BJ (cell line): Measurements from ENCODE around the gene SCD5. TPM values are rescaled to one million over a fixed set of nuclear protein-coding genes. Genes with fewer than 3 reads are reported as not detected.

ENCODE experiments used
- CTCF ChIA-PET: fragments of 350-600 bp; formaldehyde crosslinking; extraction: SDS; loops from one replicate; lab custom pipeline; 2021; ENCODE audit warnings: antibody characterized with exemption, inconsistent platforms; lab: Yijun Ruan, JAX
- POLR2A ChIA-PET: fragments of 300-600 bp; sonication (Branson Sonifier 250); formaldehyde crosslinking; extraction: SDS; loops from one replicate; lab custom pipeline; 2021; ENCODE audit warnings: antibody characterized with exemption; lab: Charles Lee
- DNase-seq: peaks from one replicate; pipeline ENCODE4 v3.0.0-alpha.2; 2011; ENCODE audit warnings: low read depth
- H3K27me3 ChIP-seq: 2 replicates; pipeline ENCODE4 v1.6.0; 2011; ENCODE audit warnings: low read length; ENCODE audit not compliant: control insufficient read depth, insufficient read depth
- H3K36me3 ChIP-seq: 2 replicates; pipeline ENCODE4 v1.5.1; 2011; ENCODE audit warnings: low read length; ENCODE audit not compliant: control insufficient read depth, insufficient read depth
- H3K4me3 ChIP-seq: 2 replicates; pipeline ENCODE4 v1.5.1; 2011; ENCODE audit warnings: low read depth, mild to moderate bottlenecking, control low read depth, low read length
- CTCF ChIP-seq: IDR thresholded peaks from 2 replicates; pipeline ENCODE4 v1.5.1; 2011; ENCODE audit warnings: low read depth, mild to moderate bottlenecking, control low read depth, inconsistent platforms, low read length, moderate library complexity; ENCODE audit not compliant: insufficient read depth
- polyA plus RNA-seq: library from polyadenylated mRNA; depleted of rRNA; stranded (reverse); fragments of >200 nt; gene quantifications from 2 replicates; pipeline ENCODE4 v1.2.3, GENCODE V29; 2011

The SCD5 gene
- polyA plus RNA-seq, 1 experiment = 32.5 TPM

GRCh38 chr4:82728301-82728700 lies 70.3 kb downstream of the SCD5 start:
- DNase-seq = no peak
- CTCF ChIA-PET = interaction anchor here (0.9 kb wide), 1 partner anchor 11 kb away, joined by 3 read pairs; no protein-coding TSS in a partner anchor
- Histone ChIP-seq H3K27me3 (no peaks in the 10 kb centered on the region), H3K4me3 (no peak overlapping the region), H3K36me3 (no peaks in the 10 kb centered on the region)
- no peak for TF ChIP-seq CTCF
- POLR2A ChIA-PET = no interaction called here

GRCh38 chr4:82726596-82726995 lies 72.0 kb downstream of the SCD5 start:
- no peak for TF ChIP-seq CTCF
- no peak for DNase-seq
- no peak overlapping the region for H3K4me3 ChIP-seq
- no peaks in the 10 kb centered on the region for H3K36me3 ChIP-seq
- no peaks in the 10 kb centered on the region for H3K27me3 ChIP-seq
- CTCF ChIA-PET = interaction anchor here (0.7 to 2.1 kb wide), 2 partner anchors 13 to 16 kb away, joined by 3 to 4 read pairs; no protein-coding TSS in a partner anchor
- POLR2A ChIA-PET = no interaction called here

GRCh38 chr4:82721819-82722423 lies 76.7 kb downstream of the SCD5 start:
- Histone ChIP-seq H3K36me3 (0 out of 2 replicates have a peak, but pooled peaks cover 1% of the 10 kb centered on the region), H3K27me3 (no peaks in the 10 kb centered on the region), H3K4me3 (no peak overlapping the region)
- peak; percentile 62 for TF ChIP-seq CTCF
- no peak for DNase-seq
- ChIA-PET POLR2A (no interaction called here), CTCF (interaction anchor here (0.5 to 4.2 kb wide), 10 partner anchors 9 to 106 kb away, joined by 3 to 21 read pairs (median 4); partner anchors contain the start of gene SCD5)

- no peak for TF ChIP-seq CTCF
- CTCF ChIA-PET = interaction anchor here (0.6 kb wide), 1 partner anchor 231 kb away, joined by 4 read pairs; no protein-coding TSS in a partner anchor
- no peak overlapping the region for H3K4me3 ChIP-seq
- no peaks in the 10 kb centered on the region for H3K27me3 ChIP-seq
- no peak for DNase-seq
- H3K36me3 ChIP-seq = 0 out of 2 replicates have a peak, but pooled peaks cover 1% of the 10 kb centered on the region
- POLR2A ChIA-PET = interaction anchor here (0.5 kb wide), 1 partner anchor 19 kb away, joined by 3 read pairs; no protein-coding TSS in a partner anchor
Observed at GRCh38 chr4:82718162-82718940, 80.2 kb downstream of the SCD5 start.
